GM12865 (cell line): ENCODE data around the gene NENF.
"Not testable (repeated sequence)": the region's sequence is repeated elsewhere in the genome, so short reads cannot be mapped to it uniquely, and the experiment has no call there.

Experiments
- DNase-seq: peaks from one replicate; pipeline ENCODE4 v3.0.0; 2010; ENCODE audit warnings: low read depth
- H3K4me3 ChIP-seq: 2 replicates; pipeline ENCODE4 v1.5.1; 2011; ENCODE audit warnings: mild to moderate bottlenecking, low read depth, low read length, control low read depth
- CTCF ChIP-seq: IDR thresholded peaks from 2 replicates; pipeline ENCODE4 v1.5.1; 2011; ENCODE audit warnings: low read length, control low read depth, low read depth, inconsistent platforms; ENCODE audit not compliant: insufficient read depth; ENCODE audit errors: missing control alignments

NENF gene

DNA sequence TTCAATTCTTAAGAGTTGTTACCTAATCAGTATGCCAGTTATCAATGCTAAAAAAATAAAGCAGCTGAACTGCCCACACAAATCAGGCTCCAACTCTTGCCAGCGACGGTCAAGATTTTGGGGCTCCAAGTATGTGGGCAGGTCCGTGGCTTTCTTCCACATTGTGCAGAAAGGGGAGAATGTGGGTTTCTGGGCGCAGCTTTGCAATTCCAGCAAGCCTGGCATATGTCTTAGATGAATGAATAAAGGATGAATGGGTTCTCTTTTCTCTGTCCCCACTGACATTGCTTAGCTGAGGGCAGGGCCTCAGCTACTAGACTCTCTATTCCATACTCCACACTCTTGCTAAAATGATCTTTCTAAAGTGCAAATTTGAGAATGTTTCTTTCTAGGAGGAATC lies 42.4 kb downstream of the NENF start:
- no peak overlapping the region for H3K4me3 ChIP-seq
- no peak for TF ChIP-seq CTCF
- DNase-seq = no peak

DNA sequence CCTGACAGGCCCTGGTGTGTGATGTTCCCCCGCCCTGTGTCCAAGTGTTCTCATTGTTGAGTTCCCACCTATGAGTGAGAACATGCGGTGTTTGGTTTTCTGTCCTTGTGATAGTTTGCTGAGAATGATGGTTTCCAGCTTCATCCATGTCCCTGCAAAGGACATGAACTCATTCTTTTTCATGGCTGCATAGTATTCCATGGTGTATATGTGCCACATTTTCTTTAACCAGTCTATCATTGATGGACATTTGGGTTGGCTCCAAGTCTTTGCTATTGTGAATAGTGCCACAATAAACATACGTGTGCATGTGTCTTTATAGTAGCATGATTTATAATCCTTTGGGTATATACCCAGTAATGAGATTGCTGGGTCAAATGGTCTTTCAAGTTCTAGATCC lies 43.1 kb downstream of the NENF start:
- DNase-seq, H3K4me3 ChIP-seq: not testable (repeated sequence)

- peak; percentile 91 for DNase-seq
- H3K4me3 ChIP-seq = no peak overlapping the region
- TF ChIP-seq CTCF = peak; percentile 89
These were observed 44.4 kb downstream of the NENF start for GRCh38 chr1:212477014-212477679.

DNA sequence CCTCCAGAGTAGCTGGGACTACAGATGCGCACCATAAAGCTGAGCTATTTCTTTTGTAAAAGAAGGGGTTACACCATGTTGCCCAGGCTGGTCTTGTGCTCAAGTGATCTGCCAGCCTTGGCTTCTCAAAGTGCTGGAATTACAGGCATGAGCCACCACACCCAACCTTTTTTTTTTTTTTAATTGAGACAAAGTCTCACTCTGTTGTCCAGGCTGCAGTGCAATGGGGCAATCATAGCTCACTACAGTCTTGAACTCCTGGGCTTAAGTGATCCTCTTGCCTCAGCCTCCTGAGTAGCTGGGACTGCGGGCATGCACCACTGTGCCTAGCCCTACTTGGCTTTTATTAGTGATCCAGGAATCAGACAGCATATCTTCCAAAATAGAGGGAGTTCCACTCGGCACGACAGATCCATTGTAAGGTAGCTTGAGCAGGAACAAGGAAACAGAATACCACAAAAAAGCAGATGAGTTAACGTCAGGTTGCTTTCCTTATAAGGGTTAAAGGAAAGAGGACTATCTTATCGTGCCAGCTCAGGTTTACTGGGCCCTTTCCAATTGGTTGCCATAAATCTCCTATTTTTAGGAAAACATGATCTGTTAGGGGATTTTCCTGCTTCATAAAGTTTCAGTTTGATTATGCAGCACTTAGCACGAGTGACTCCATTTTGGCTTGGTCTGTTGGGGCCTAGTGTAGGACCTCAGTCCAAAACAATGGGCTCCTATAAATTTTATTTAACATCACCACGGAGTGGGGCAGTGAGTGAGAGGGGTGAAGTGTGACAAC lies 45.2 kb downstream of the NENF start:
- H3K4me3 ChIP-seq = no peak overlapping the region
- no peak for DNase-seq
- TF ChIP-seq CTCF = no peak

DNA sequence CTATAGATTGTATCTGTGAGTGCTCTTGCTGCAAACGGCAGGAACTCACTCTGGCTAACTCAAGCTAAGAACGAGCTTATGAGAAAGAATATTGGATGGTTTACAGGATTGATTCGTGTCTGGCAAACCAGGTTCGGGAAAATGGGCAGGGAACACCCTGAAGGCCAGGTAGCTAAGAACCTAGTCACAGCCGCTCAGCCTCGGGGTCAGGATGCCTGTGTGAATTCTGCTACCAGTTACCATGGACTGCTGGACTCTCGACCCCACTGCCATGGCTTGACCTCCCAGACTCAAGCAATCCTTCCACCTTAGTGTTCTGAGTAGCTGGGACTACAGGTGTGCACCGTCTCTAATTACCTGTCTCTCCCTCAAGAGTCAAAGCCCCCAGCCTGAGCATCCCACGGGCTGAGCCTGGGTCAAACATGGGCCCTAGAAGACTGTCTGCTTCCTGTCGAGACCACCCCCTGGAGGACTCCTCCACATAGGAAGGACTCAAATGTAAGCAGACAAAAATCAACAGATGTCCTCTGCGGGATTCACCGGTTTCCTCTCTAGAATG lies 45.8 kb downstream of the NENF start:
- DNase-seq = no peak
- H3K4me3 ChIP-seq = no peak overlapping the region
- TF ChIP-seq CTCF = no peak

DNA sequence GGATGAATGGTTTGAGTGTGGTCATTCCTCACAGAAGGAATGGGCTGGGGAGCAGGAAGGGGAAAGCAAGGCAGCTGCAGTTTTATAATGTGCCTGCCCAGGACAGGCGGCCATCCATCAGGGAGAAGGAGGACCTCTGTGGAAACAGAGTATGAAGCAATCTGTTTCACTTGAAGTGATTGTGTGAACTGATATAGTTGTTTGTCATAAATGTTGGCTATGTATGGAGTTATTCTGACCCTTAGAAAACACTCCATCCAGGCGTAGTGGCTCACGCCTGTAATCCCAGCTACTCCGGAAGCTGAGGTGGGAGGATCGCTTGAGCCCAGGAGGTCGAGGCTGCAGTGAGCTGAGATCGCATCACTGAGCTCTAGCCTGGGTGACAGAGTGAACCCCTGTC lies 46.5 kb downstream of the NENF start:
- H3K4me3 ChIP-seq = no peak overlapping the region
- TF ChIP-seq CTCF = no peak
- DNase-seq = no peak

DNA sequence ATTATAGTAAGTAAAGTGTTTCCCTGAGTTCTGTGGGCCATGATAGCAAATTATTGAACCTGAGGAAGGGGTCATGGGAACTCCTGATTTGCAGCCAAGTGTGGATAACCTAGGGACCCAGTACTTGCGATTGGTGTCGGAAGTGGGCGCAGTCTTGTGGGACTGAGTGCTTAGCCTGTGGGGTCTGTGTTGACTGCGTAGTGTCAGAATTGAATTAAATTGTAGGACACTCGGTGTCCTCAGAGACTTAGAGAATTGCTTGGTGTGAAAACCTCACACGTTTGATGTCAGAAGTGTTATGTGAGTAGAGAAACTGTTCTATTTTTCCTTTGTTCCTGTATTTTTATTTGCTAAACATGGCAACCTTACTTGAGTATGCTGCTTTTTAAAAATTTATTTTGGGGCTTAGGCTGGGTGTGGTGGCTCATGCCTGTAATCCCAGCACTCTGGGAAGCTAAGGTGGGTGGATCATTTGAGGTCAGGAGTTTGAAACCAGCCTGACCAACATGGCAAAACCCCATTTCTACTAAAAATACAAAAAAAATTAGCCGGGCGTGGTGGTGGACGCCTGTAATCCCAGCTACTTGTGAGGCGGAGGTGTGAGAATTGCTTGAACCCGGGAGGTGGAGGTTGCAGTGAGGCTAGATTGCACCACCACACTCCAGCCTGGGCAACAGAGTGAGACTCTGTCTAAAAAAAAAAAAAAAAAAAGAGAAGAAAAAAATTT lies 48.2 kb downstream of the NENF start:
- DNase-seq = not testable (repeated sequence)

More for the DNA sequence above, 48.2 kb downstream of the NENF start:
- H3K4me3 ChIP-seq = not testable (repeated sequence)
